Measurements from ENCODE around the gene ARF1. TPM values are rescaled to one million over a fixed set of nuclear protein-coding genes. Genes with fewer than 3 reads are reported as not detected.

Gene ARF1
- total RNA-seq, 1 donor from 2014 or later, result 295 TPM

DNA sequence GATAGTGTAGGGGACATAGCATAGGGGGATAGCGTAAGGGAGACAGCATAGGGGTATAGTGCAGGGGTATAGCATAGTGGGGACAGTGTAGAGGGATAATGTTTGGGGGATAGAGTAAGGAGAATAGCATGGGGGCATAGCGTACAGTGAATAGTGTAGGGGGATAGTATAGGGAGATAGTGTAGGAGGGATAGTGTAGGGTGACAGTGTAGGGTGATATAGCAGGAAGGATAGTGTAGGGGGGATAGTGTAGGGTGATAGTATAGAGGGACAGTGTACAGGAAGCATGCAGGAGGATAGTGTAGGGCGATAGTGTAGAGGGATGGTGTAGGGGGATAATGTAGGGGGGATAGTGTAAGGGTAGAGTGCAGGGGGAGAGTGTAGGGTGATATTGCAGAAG is 11.7 kb upstream of the ARF1 start:
- DNase-seq (ENCODE audit: extremely low spot score in 2 of 2), result no peak
- TF ChIP-seq POLR2AphosphoS5 (IDR thresholded peaks at IDR 0.05; ENCODE audit: insufficient read depth in 1 of 2, low read depth in 1 of 2), result no peak
- TF ChIP-seq, protein P1, sequence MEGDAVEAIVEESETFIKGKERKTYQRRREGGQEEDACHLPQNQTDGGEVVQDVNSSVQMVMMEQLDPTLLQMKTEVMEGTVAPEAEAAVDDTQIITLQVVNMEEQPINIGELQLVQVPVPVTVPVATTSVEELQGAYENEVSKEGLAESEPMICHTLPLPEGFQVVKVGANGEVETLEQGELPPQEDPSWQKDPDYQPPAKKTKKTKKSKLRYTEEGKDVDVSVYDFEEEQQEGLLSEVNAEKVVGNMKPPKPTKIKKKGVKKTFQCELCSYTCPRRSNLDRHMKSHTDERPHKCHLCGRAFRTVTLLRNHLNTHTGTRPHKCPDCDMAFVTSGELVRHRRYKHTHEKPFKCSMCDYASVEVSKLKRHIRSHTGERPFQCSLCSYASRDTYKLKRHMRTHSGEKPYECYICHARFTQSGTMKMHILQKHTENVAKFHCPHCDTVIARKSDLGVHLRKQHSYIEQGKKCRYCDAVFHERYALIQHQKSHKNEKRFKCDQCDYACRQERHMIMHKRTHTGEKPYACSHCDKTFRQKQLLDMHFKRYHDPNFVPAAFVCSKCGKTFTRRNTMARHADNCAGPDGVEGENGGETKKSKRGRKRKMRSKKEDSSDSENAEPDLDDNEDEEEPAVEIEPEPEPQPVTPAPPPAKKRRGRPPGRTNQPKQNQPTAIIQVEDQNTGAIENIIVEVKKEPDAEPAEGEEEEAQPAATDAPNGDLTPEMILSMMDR (IDR thresholded peaks at IDR 0.05), result no peak
- TF ChIP-seq POLR2A (IDR thresholded peaks at IDR 0.05), result no peak
- Histone ChIP-seq H3K36me3 (no peaks in the 10 kb centered on the region), H3K27ac (no peak overlapping the region), H3K4me1 (no peaks in the 10 kb centered on the region), H3K4me3 (no peak overlapping the region), H3K27me3 (no peaks in the 10 kb centered on the region), H3K9me3 (no peaks in the 10 kb centered on the region)
- intact Hi-C loops (cut with DNase I), result no loop called here

DNA sequence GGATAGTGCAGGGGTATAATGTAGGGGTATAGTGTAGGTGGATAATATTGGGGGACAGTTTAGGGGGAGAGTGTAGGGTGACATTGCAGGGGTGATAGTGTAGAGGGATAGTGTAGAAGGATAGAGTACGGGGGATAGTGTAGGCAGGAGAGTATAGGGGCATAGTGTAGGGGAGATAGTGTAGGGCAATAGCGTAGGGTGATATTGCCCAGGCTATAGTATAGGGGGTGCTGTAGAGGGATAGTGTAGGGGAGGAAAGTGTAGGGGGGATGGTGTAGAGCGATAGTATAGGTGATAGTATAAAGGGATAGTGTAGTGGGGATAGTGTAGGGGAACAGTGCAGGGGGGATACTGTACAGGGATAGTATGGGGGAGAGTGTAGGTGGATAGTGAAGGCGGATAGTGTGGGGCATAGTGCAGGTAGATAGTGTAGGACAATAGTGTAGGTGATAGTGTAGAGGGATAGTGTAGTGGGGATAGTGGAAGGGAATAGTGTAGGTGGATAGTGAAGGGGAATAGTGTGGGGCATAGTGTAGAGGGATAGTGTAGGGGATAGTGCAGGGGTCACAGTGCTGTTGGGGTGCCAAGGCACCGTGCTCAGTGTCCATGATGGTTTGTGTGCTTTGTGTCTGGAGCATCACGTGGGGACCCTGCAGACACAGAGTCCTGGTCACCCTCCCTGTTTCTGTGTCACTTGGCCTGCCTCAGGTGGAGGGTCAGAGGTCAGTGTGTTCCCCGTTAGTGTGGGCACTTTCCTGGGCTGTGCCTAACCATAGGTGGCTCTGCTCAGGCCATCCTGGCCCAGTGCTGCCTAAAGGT is 10.5 kb upstream of the ARF1 start:
- H3K36me3 ChIP-seq, result no peaks in the 10 kb centered on the region
- no peak overlapping the region for H3K4me3 ChIP-seq
- no peaks in the 10 kb centered on the region for H3K9me3 ChIP-seq
- H3K27ac ChIP-seq, result no peak overlapping the region
- no peaks in the 10 kb centered on the region for H3K27me3 ChIP-seq
- no peak for DNase-seq (ENCODE audit: extremely low spot score in 2 of 2)
- intact Hi-C loops (cut with DNase I), result no loop called here
- no peaks in the 10 kb centered on the region for H3K4me1 ChIP-seq
- no peak for TF ChIP-seq POLR2A (IDR thresholded peaks at IDR 0.05)
- no peak for TF ChIP-seq POLR2AphosphoS5 (IDR thresholded peaks at IDR 0.05; ENCODE audit: insufficient read depth in 1 of 2, low read depth in 1 of 2)
- TF ChIP-seq, protein P1 (IDR thresholded peaks at IDR 0.05), result no peak

DNA sequence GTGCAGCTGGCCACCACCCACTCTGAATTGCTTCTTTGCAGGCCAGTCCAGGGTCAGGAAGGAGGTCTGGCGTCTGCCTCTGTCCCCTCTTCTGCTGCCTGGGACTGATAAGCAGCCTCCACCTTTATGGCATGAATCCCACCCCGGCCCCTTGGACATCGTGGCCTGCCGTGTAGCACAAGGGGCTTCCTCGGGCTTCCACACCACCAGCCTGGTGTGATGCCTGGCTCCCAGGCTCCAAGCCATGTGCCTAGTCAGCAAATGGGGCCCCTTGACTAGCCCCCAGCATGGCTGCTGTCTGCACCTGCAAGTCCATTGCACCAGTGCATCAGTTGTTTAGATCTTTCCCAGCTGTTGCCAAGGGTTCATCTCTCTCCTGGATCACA is 9.9 kb upstream of the ARF1 start:
- H3K36me3 ChIP-seq, result no peaks in the 10 kb centered on the region
- H3K4me3 ChIP-seq, result no peak overlapping the region
- H3K27me3 ChIP-seq, result no peaks in the 10 kb centered on the region
- no peak for DNase-seq (ENCODE audit: extremely low spot score in 2 of 2)
- H3K4me1 ChIP-seq, result no peaks in the 10 kb centered on the region
- intact Hi-C loops (cut with DNase I), result no loop called here
- no peaks in the 10 kb centered on the region for H3K9me3 ChIP-seq
- no peak overlapping the region for H3K27ac ChIP-seq
- TF ChIP-seq POLR2A (IDR thresholded peaks at IDR 0.05) (no peak), POLR2AphosphoS5 (IDR thresholded peaks at IDR 0.05; ENCODE audit: insufficient read depth in 1 of 2, low read depth in 1 of 2) (no peak)
- TF ChIP-seq, protein P1 (IDR thresholded peaks at IDR 0.05), result no peak

DNA sequence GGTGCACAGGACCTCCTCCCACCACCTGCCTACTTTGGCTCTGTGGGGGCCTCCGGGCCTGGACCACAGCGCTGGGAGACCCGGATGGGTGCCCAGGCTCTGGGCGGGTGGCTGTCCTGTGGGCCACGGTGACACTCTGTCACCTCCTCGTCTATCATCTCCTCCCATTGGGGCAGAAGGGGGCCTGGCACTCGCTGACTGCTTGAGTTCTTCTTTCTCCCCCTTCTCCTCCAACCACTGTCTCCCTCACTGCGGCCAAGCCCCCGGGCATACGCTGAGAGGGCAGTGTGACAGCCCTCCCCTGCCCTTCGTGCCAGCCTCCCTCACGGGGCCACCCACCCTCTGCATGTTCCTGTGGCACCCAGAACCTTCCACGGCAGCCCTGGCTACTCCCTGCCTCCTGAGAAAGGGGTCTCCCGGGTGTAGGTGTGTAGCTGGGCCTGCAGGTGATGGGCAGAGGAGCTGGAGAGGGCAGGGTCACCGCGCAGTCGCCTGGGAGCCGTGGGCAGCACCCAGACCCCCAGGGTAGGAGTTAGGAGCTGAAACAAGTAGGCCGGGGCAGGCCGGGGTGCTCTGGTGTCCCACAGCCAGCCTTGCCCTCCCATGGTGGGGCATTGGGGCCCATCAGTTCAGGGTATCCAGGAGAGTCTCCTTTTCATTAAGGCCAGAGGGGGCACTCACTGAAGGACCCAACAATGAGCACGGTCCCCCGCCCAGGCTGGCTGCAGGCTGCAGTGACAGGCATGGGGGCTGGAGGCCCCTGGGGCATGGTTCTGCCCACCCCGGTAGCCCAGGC is 9.2 kb upstream of the ARF1 start:
- no peaks in the 10 kb centered on the region for H3K36me3 ChIP-seq
- no peaks in the 10 kb centered on the region for H3K4me1 ChIP-seq
- TF ChIP-seq POLR2A (IDR thresholded peaks at IDR 0.05) (no peak), POLR2AphosphoS5 (IDR thresholded peaks at IDR 0.05; ENCODE audit: insufficient read depth in 1 of 2, low read depth in 1 of 2) (no peak)
- TF ChIP-seq, protein P1 (IDR thresholded peaks at IDR 0.05), result no peak
- DNase-seq (ENCODE audit: extremely low spot score in 2 of 2), result no peak
- no peak overlapping the region for H3K27ac ChIP-seq
- H3K4me3 ChIP-seq, result no peak overlapping the region
- H3K9me3 ChIP-seq, result no peaks in the 10 kb centered on the region
- intact Hi-C loops (cut with DNase I), result no loop called here
- no peaks in the 10 kb centered on the region for H3K27me3 ChIP-seq
